HepG2 (cell line): ENCODE data around the gene TBCB. TPM values are rescaled to one million over a fixed set of nuclear protein-coding genes. Genes with fewer than 3 reads are reported as not detected.

Experiments
- ATAC-seq: fragments of 200-7000 bp; cut with Tn5 transposase; 3 replicates; pipeline ENCODE4 v1.9.1; 2020; ENCODE audit warnings: mild to moderate bottlenecking, moderate library complexity
- BruUV-seq: library from RNA; stranded (reverse); fragments of 400-500 nt; replicated peaks from 2 replicates; lab custom pipeline; 2021; lab: Mats Ljungman, UMichigan
- CTCF ChIA-PET: fragments of 300-600 bp; formaldehyde crosslinking; extraction: SDS; loops from one replicate; lab custom pipeline; 2021; ENCODE audit warnings: low total read pairs, inconsistent platforms, low intra/inter-chr PET ratio; lab: Yijun Ruan, JAX
- POLR2A ChIA-PET: fragments of 350-600 bp; sonication (Branson Sonifier 250); formaldehyde crosslinking; loops from one replicate; lab custom pipeline; 2020; ENCODE audit warnings: antibody characterized with exemption, inconsistent platforms; lab: Yijun Ruan, JAX
- DNase-seq: peaks from one replicate; pipeline ENCODE4 v3.0.0-alpha.2; 2015; ENCODE audit warnings: low spot score
- FAIRE-seq: peaks from 3 replicates; lab custom pipeline; 2011; peaks lifted over from hg19 to GRCh38; lab: Jason Lieb, UNC
- H2AFZ ChIP-seq: one replicate; pipeline ENCODE4 v1.6.1; 2011; ENCODE audit warnings: low read length, inconsistent platforms
- H3K27ac ChIP-seq: fragments of 300-600 bp; 3 replicates; pipeline ENCODE4 v1.8.0; 2011; ENCODE audit warnings: mixed run types, mild to moderate bottlenecking, mixed read lengths, low read length, inconsistent platforms; ENCODE audit not compliant: insufficient read depth; ENCODE audit errors: extremely low read length
- H3K27me3 ChIP-seq, 2 experiments: fragments of 200-600 bp in 1 of 2; 2 replicates in 1 of 2; 3 replicates in 1 of 2; pipeline versions ENCODE4 v1.6.0 to v1.8.0; 2011; ENCODE audit warnings: low read length in 2 of 2, mild to moderate bottlenecking in 2 of 2, moderate library complexity in 2 of 2, inconsistent platforms in 1 of 2; ENCODE audit not compliant: insufficient read depth in 2 of 2, control insufficient read depth in 1 of 2
- H3K36me3 ChIP-seq, 2 experiments: fragments of 200-600 bp in 1 of 2; replicated peaks in 1 of 2; 2 replicates in 1 of 2; 3 replicates in 1 of 2; pipeline versions ENCODE4 v1.5.1 to v1.8.0; 2011; ENCODE audit warnings: low read length in 2 of 2, inconsistent platforms in 1 of 2; ENCODE audit not compliant: insufficient read depth in 2 of 2, control insufficient read depth in 1 of 2
- H3K4me1 ChIP-seq: 2 replicates; pipeline ENCODE4 v1.5.1; 2012; ENCODE audit warnings: low read length, inconsistent platforms; ENCODE audit not compliant: insufficient read depth
- H3K4me2 ChIP-seq: 2 replicates; pipeline ENCODE4 v1.6.0; 2011; ENCODE audit warnings: low read depth, low read length, inconsistent platforms
- H3K4me3 ChIP-seq, 3 experiments: fragments of 200-600 bp in 1 of 3; sonication (generic), shearing (Covaris generic) in 1 of 3; replicated peaks in 1 of 3; 2 replicates each; pipeline ENCODE4 v1.5.1; 2011 to 2016; ENCODE audit warnings: low read length in 3 of 3, inconsistent platforms in 2 of 3, low read depth in 2 of 3, mild to moderate bottlenecking in 2 of 3, control low read depth in 1 of 3, mixed read lengths in 1 of 3; ENCODE audit not compliant: insufficient read depth in 1 of 3
- H3K79me2 ChIP-seq: one replicate; pipeline ENCODE4 v1.6.1; 2011; ENCODE audit warnings: low read length, inconsistent platforms; ENCODE audit not compliant: insufficient read depth
- H3K9ac ChIP-seq: 2 replicates; pipeline ENCODE4 v1.6.0; 2011; ENCODE audit warnings: mild to moderate bottlenecking, low read depth, low read length, inconsistent platforms; ENCODE audit not compliant: insufficient read depth
- H3K9me3 ChIP-seq: 2 replicates; pipeline ENCODE4 v1.5.1; 2012; ENCODE audit warnings: mild to moderate bottlenecking, low read length
- H4K20me1 ChIP-seq: 2 replicates; pipeline ENCODE4 v1.6.0; 2011; ENCODE audit warnings: inconsistent platforms, mild to moderate bottlenecking, low read length, moderate library complexity; ENCODE audit not compliant: insufficient read depth
- AGO2 ChIP-seq: fragments of 200-400 bp; formaldehyde crosslinking; optimal IDR thresholded peaks from 2 replicates; pipeline ENCODE3; 2017; ENCODE audit warnings: mild to moderate bottlenecking, low read depth, low read length, moderate library complexity
- HDAC6 ChIP-seq: fragments of 200-600 bp; sonication (generic); IDR thresholded peaks from 2 replicates; pipeline ENCODE4 v1.7.0; 2017; ENCODE audit warnings: mild to moderate bottlenecking, antibody characterized with exemption, low read length, low read depth
- NCOA5 ChIP-seq: sonication (generic); formaldehyde crosslinking; IDR thresholded peaks from 2 replicates; pipeline ENCODE4 v1.4.0; 2020; ENCODE audit warnings: missing genetic modification reagents
- PAWR ChIP-seq: sonication (generic); formaldehyde crosslinking; IDR thresholded peaks from 2 replicates; pipeline ENCODE4 v1.4.0; 2020; ENCODE audit warnings: missing genetic modification reagents, mild to moderate bottlenecking, borderline replicate concordance
- SNRNP70 ChIP-seq: fragments of 200-400 bp; formaldehyde crosslinking; IDR thresholded peaks from 2 replicates; pipeline ENCODE4 v1.6.1; 2017; ENCODE audit warnings: mild to moderate bottlenecking, low read depth, low read length, moderate library complexity
- U2AF1 ChIP-seq: fragments of 200-400 bp; formaldehyde crosslinking; optimal IDR thresholded peaks from 2 replicates; pipeline ENCODE3; 2017; ENCODE audit warnings: mild to moderate bottlenecking, low read depth, low read length
- ZBTB3 ChIP-seq: sonication (generic); formaldehyde crosslinking; IDR thresholded peaks from 2 replicates; pipeline ENCODE4 v1.4.0; 2020; ENCODE audit warnings: low read depth, mild to moderate bottlenecking, moderate library complexity, missing genetic modification reagents, borderline replicate concordance
- ZBTB38 ChIP-seq: sonication (generic); formaldehyde crosslinking; IDR thresholded peaks from 2 replicates; pipeline ENCODE4 v1.5.1; 2020; ENCODE audit warnings: mild to moderate bottlenecking, missing genetic modification reagents
- ZNF253 ChIP-seq: sonication (generic); formaldehyde crosslinking; IDR thresholded peaks from 2 replicates; pipeline ENCODE4 v1.8.0; 2022; ENCODE audit warnings: mild to moderate bottlenecking, missing genetic modification reagents, borderline replicate concordance
- ZNF557 ChIP-seq: sonication (generic); formaldehyde crosslinking; IDR thresholded peaks from 2 replicates; pipeline ENCODE4 v1.4.0; 2020; ENCODE audit warnings: missing genetic modification reagents
- WGBS: methylation state at CpG from one replicate; pipeline ENCODE4 v1.1.6; 2017; ENCODE audit warnings: low lambda C conversion rate; 5-methylcytosine and 5-hydroxymethylcytosine counted together
- in situ Hi-C: cut with HindIII; loops from 2 replicates; pipeline ENCODE4 v1.10.0; 2017; ENCODE audit warnings: low pct_unique_long_range_greater_than_20kb; ENCODE audit not compliant: extremely low pct_ligation_motif_present
- intact Hi-C: fragments of 100-400 bp; cut with micrococcal nuclease; formaldehyde crosslinking; loops from one replicate; pipeline ENCODE4 v1.10.0; 2022; ENCODE audit not compliant: unreplicated experiment
- polyA plus RNA-seq, 8 experiments: library from polyadenylated mRNA; depleted of rRNA in 3 of 8; stranded (reverse) in 7 of 8; unstranded in 1 of 8; fragments of >200 nt; fragmentation: Illumina TruSeq in 4 of 8; extraction: Trizol in 4 of 8; gene quantifications; 2 replicates each; pipeline versions ENCODE4 v1.2.1 to v1.2.3, GENCODE V29; 2011 to 2016; ENCODE audit warnings: low read depth in 4 of 8, missing spikeins in 1 of 8, mixed read lengths in 1 of 8; ENCODE audit not compliant: insufficient read depth in 1 of 8
- total RNA-seq, 5 experiments: library from RNA; depleted of rRNA; stranded (reverse); fragments of >200 nt; fragmentation: Illumina TruSeq; extraction: Trizol; gene quantifications; 2 replicates each; pipeline ENCODE4 v1.2.3, GENCODE V29; 2016; ENCODE audit warnings: low read depth in 1 of 5
- TF ChIP-seq, protein P1 (sequence below): sonication (generic); formaldehyde crosslinking; IDR thresholded peaks from 2 replicates; pipeline ENCODE4 v1.9.0; 2021; ENCODE audit warnings: missing genetic modification reagents, borderline replicate concordance
- TF ChIP-seq, protein P2 (sequence below): IDR thresholded peaks from 2 replicates; pipeline ENCODE4 v1.4.0; 2020; ENCODE audit warnings: mild to moderate bottlenecking, missing genetic modification reagents
- TF ChIP-seq, protein P3 (sequence below): sonication (generic); formaldehyde crosslinking; IDR thresholded peaks from 2 replicates; pipeline ENCODE4 v1.5.1; 2020; ENCODE audit warnings: mild to moderate bottlenecking, missing genetic modification reagents, moderate library complexity

TBCB gene
- total and polyA plus RNA-seq, 2 of the 13 experiments (the other 11 are each of a cell fraction or from before 2014, with no cell fraction given) = 271 to 276 TPM

DNA sequence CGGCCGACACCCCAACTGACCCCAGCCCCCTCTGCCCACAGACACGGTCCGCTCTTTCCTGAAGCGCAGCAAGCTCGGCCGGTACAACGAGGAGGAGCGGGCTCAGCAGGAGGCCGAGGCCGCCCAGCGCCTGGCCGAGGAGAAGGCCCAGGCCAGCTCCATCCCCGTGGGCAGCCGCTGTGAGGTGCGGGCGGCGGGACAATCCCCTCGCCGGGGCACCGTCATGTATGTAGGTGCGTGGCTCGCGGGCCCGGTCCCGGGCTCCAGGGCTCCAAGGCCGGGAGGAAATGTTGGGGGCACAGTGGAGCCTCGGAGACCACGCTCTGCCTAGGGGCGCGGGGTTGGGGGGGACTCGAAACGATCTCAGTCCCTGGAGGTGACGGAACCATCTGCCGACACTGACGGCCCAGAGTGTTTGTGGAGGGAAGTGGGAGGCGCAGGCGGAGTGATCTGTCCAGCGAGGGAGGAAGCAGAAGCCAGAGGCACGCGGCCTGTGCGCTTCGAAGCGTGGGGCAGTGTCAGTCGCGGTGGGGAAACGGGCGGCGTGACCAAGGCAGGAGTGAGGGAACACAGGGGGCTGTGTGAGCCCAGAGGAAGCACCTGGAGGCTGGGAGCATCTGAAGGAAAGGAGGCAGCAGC lies 6.3 kb downstream of the TBCB start:
- FAIRE-seq (no peak), ATAC-seq (no peak), DNase-seq (no peak)
- no TSS peak for BruUV-seq
- Histone ChIP-seq H3K36me3 (peaks cover 16 to 36% of the 10 kb centered on the region in 2 experiments; a peak in 4 of 5 replicates), H3K9me3 (no peaks in the 10 kb centered on the region), H3K4me3 (peak overlapping the region in 2 of 3 experiments; percentile 23 to 77; a peak in 2 of 6 replicates), H4K20me1 (no peaks in the 10 kb centered on the region), H3K9ac (peak overlapping the region; percentile 63; the same call in 1 of the 2 replicates), H3K79me2 (peaks cover 18% of the 10 kb centered on the region), H3K4me2 (peak overlapping the region; percentile 91; the same call in 1 of the 2 replicates), H2AFZ (no peak overlapping the region), H3K27me3 (no peaks in the 10 kb centered on the region), H3K27ac (peak overlapping the region; percentile 76), H3K4me1 (peaks cover 52% of the 10 kb centered on the region)
- WGBS = 92% methylated on average over 36 of the region's 49 CpGs
- ChIA-PET POLR2A (interaction anchor here (2.9 kb wide), 1 partner anchor 19 kb away, joined by 14 read pairs; the partner anchor contains the start of gene CAPNS1), CTCF (no interaction called here)
- intact Hi-C loops (loop anchor here (2.0 to 10.0 kb wide), 2 partner anchors 61 to 373 kb away; no protein-coding TSS in a partner anchor), in situ Hi-C loops (no loop called here)
- TF ChIP-seq U2AF1 (peak; percentile 37), ZBTB3 (no peak), ZNF557 (CRISPR knock-in tag) (no peak), AGO2 (peak; percentile 80), NCOA5 (no peak), HDAC6 (no peak), SNRNP70 (no peak), ZNF253 (CRISPR knock-in tag) (peak; percentile 48; the same call in 1 of the 2 replicates), ZBTB38 (peak; percentile 88), PAWR (CRISPR knock-in tag) (no peak)
- TF ChIP-seq, protein P1, sequence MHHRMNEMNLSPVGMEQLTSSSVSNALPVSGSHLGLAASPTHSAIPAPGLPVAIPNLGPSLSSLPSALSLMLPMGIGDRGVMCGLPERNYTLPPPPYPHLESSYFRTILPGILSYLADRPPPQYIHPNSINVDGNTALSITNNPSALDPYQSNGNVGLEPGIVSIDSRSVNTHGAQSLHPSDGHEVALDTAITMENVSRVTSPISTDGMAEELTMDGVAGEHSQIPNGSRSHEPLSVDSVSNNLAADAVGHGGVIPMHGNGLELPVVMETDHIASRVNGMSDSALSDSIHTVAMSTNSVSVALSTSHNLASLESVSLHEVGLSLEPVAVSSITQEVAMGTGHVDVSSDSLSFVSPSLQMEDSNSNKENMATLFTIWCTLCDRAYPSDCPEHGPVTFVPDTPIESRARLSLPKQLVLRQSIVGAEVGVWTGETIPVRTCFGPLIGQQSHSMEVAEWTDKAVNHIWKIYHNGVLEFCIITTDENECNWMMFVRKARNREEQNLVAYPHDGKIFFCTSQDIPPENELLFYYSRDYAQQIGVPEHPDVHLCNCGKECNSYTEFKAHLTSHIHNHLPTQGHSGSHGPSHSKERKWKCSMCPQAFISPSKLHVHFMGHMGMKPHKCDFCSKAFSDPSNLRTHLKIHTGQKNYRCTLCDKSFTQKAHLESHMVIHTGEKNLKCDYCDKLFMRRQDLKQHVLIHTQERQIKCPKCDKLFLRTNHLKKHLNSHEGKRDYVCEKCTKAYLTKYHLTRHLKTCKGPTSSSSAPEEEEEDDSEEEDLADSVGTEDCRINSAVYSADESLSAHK (CRISPR knock-in tag) = no peak
- TF ChIP-seq, protein P2, sequence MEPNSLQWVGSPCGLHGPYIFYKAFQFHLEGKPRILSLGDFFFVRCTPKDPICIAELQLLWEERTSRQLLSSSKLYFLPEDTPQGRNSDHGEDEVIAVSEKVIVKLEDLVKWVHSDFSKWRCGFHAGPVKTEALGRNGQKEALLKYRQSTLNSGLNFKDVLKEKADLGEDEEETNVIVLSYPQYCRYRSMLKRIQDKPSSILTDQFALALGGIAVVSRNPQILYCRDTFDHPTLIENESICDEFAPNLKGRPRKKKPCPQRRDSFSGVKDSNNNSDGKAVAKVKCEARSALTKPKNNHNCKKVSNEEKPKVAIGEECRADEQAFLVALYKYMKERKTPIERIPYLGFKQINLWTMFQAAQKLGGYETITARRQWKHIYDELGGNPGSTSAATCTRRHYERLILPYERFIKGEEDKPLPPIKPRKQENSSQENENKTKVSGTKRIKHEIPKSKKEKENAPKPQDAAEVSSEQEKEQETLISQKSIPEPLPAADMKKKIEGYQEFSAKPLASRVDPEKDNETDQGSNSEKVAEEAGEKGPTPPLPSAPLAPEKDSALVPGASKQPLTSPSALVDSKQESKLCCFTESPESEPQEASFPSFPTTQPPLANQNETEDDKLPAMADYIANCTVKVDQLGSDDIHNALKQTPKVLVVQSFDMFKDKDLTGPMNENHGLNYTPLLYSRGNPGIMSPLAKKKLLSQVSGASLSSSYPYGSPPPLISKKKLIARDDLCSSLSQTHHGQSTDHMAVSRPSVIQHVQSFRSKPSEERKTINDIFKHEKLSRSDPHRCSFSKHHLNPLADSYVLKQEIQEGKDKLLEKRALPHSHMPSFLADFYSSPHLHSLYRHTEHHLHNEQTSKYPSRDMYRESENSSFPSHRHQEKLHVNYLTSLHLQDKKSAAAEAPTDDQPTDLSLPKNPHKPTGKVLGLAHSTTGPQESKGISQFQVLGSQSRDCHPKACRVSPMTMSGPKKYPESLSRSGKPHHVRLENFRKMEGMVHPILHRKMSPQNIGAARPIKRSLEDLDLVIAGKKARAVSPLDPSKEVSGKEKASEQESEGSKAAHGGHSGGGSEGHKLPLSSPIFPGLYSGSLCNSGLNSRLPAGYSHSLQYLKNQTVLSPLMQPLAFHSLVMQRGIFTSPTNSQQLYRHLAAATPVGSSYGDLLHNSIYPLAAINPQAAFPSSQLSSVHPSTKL (CRISPR knock-in tag) = no peak
- TF ChIP-seq, protein P3, sequence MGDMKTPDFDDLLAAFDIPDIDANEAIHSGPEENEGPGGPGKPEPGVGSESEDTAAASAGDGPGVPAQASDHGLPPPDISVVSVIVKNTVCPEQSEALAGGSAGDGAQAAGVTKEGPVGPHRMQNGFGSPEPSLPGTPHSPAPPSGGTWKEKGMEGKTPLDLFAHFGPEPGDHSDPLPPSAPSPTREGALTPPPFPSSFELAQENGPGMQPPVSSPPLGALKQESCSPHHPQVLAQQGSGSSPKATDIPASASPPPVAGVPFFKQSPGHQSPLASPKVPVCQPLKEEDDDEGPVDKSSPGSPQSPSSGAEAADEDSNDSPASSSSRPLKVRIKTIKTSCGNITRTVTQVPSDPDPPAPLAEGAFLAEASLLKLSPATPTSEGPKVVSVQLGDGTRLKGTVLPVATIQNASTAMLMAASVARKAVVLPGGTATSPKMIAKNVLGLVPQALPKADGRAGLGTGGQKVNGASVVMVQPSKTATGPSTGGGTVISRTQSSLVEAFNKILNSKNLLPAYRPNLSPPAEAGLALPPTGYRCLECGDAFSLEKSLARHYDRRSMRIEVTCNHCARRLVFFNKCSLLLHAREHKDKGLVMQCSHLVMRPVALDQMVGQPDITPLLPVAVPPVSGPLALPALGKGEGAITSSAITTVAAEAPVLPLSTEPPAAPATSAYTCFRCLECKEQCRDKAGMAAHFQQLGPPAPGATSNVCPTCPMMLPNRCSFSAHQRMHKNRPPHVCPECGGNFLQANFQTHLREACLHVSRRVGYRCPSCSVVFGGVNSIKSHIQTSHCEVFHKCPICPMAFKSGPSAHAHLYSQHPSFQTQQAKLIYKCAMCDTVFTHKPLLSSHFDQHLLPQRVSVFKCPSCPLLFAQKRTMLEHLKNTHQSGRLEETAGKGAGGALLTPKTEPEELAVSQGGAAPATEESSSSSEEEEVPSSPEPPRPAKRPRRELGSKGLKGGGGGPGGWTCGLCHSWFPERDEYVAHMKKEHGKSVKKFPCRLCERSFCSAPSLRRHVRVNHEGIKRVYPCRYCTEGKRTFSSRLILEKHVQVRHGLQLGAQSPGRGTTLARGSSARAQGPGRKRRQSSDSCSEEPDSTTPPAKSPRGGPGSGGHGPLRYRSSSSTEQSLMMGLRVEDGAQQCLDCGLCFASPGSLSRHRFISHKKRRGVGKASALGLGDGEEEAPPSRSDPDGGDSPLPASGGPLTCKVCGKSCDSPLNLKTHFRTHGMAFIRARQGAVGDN (CRISPR knock-in tag) = no peak
